Activated CD4-positive, alpha-beta T cell treated with anti-CD3 and anti-CD28 coated beads for 24 hours (primary cell): ENCODE measurements around the gene RNU7-1.

Experiments
- DNase-seq, 2 donors: peaks; one replicate each; pipeline ENCODE4 v3.0.0-alpha.2; 2020; ENCODE audit warnings: low read depth in 2 of 2

The RNU7-1 gene

GRCh38 chr12:6937481-6938352 lies 5.9 kb upstream of the RNU7-1 start:
- DNase-seq = peak; percentile 85 to 87

GRCh38 chr12:6938353-6939190 lies 5.0 kb upstream of the RNU7-1 start:
- no peak for DNase-seq

- no peak for DNase-seq
These were observed 4.5 kb upstream of the RNU7-1 start for GRCh38 chr12:6939191-6939540.

GRCh38 chr12:6941267-6941666 lies 2.3 kb upstream of the RNU7-1 start:
- DNase-seq = no peak

GRCh38 chr12:6941782-6942181 lies 1.8 kb upstream of the RNU7-1 start:
- DNase-seq = no peak

- DNase-seq = no peak
These were observed 1.3 kb upstream of the RNU7-1 start for GRCh38 chr12:6942331-6942665.

- no peak for DNase-seq
These were observed 261 bp upstream of the RNU7-1 start for GRCh38 chr12:6943389-6943721.

GRCh38 chr12:6944381-6945186 lies 968 bp downstream of the RNU7-1 start:
- DNase-seq = peak; percentile 75 to 86

GRCh38 chr12:6945613-6946012 lies 2.0 kb downstream of the RNU7-1 start:
- DNase-seq = no peak

- peak in 1 of 2 donors; percentile 69 for DNase-seq
These were observed 2.7 kb downstream of the RNU7-1 start for GRCh38 chr12:6946033-6946919.

- DNase-seq = no peak
These were observed 3.3 kb downstream of the RNU7-1 start for GRCh38 chr12:6946920-6947374.

- no peak for DNase-seq
These were observed 4.0 kb downstream of the RNU7-1 start for GRCh38 chr12:6947615-6948014.

- no peak for DNase-seq
These were observed 5.4 kb downstream of the RNU7-1 start for GRCh38 chr12:6948873-6949594.

GRCh38 chr12:6950401-6950801 lies 6.8 kb downstream of the RNU7-1 start:
- DNase-seq = no peak

GRCh38 chr12:6950811-6951540 lies 7.4 kb downstream of the RNU7-1 start, which contains the start of gene PTPN6:
Gene PTPN6, plus strand, starts transcription at chr12:6951356. Its CDS starts 157 bp downstream, at chr12:6951513.
- DNase-seq = no peak

- DNase-seq = no peak
These were observed 8.0 kb downstream of the RNU7-1 start for GRCh38 chr12:6951551-6952120.

- DNase-seq = no peak
These were observed 8.7 kb downstream of the RNU7-1 start for GRCh38 chr12:6952121-6952862.

- DNase-seq = no peak
These were observed 9.3 kb downstream of the RNU7-1 start for GRCh38 chr12:6952863-6953441.
